ENCODE data around the gene QARS1.

Gene QARS1

GRCh38 chr3:49122022-49122421 lies 17.5 kb upstream of the QARS1 start:
- no peak for DNase-seq (ENCODE audit: low read depth, low spot score)

GRCh38 chr3:49121132-49121736 lies 16.7 kb upstream of the QARS1 start:
- peak; percentile 38 for DNase-seq (ENCODE audit: low read depth, low spot score)
- H3K4me3 ChIP-seq (ENCODE audit: low read length): peak overlapping the region; percentile 94

More at GRCh38 chr3:49122022-49122421, 17.5 kb upstream of the QARS1 start:
- no peak overlapping the region for H3K4me3 ChIP-seq (ENCODE audit: low read length)

- H3K4me3 ChIP-seq (ENCODE audit: low read length): peak within 1 kb of the TSS; percentile 94
- DNase-seq (ENCODE audit: low read depth, low spot score): peak; percentile 90
Observed at GRCh38 chr3:49120438-49121131, 16.0 kb upstream of the QARS1 start, which contains the start of gene USP19. Gene USP19 (minus strand): TSS chr3:49120823. CDS start chr3:49119145, 1,678 bp downstream.

GRCh38 chr3:49120096-49120437 lies 15.5 kb upstream of the QARS1 start:
- no peak for DNase-seq (ENCODE audit: low read depth, low spot score)

GRCh38 chr3:49119439-49119838 lies 14.9 kb upstream of the QARS1 start:
- H3K4me3 ChIP-seq (ENCODE audit: low read length): peak overlapping the region; percentile 94
- DNase-seq (ENCODE audit: low read depth, low spot score): no peak

More at GRCh38 chr3:49120096-49120437, 15.5 kb upstream of the QARS1 start:
- H3K4me3 ChIP-seq (ENCODE audit: low read length): peak overlapping the region; percentile 94

- DNase-seq (ENCODE audit: low read depth, low spot score): no peak
- peak overlapping the region; percentile 94 for H3K4me3 ChIP-seq (ENCODE audit: low read length)
Observed at GRCh38 chr3:49119036-49119435, 14.5 kb upstream of the QARS1 start.

GRCh38 chr3:49112262-49112661 lies 7.7 kb upstream of the QARS1 start:
- DNase-seq (ENCODE audit: low read depth, low spot score): no peak
- no peak overlapping the region for H3K4me3 ChIP-seq (ENCODE audit: low read length)

GRCh38 chr3:49111347-49111746 lies 6.8 kb upstream of the QARS1 start:
- H3K4me3 ChIP-seq (ENCODE audit: low read length): no peak overlapping the region
- no peak for DNase-seq (ENCODE audit: low read depth, low spot score)

GRCh38 chr3:49110780-49111179 lies 6.2 kb upstream of the QARS1 start:
- H3K4me3 ChIP-seq (ENCODE audit: low read length): no peak overlapping the region
- no peak for DNase-seq (ENCODE audit: low read depth, low spot score)

GRCh38 chr3:49108346-49108745 lies 3.8 kb upstream of the QARS1 start:
- H3K4me3 ChIP-seq (ENCODE audit: low read length): no peak overlapping the region
- DNase-seq (ENCODE audit: low read depth, low spot score): no peak

GRCh38 chr3:49104052-49104426 lies 518 bp downstream of the QARS1 start:
- DNase-seq (ENCODE audit: low read depth, low spot score): no peak
- peak overlapping the region; percentile 98 for H3K4me3 ChIP-seq (ENCODE audit: low read length)

GRCh38 chr3:49100046-49100615 lies 4.4 kb downstream of the QARS1 start:
- DNase-seq (ENCODE audit: low read depth, low spot score): no peak
- H3K4me3 ChIP-seq (ENCODE audit: low read length): no peak overlapping the region

GRCh38 chr3:49098910-49099630 lies 5.5 kb downstream of the QARS1 start:
- H3K4me3 ChIP-seq (ENCODE audit: low read length): no peak overlapping the region

GRCh38 chr3:49098429-49098828 lies 6.1 kb downstream of the QARS1 start:
- peak; percentile 51 for DNase-seq (ENCODE audit: low read depth, low spot score)

More at GRCh38 chr3:49098910-49099630, 5.5 kb downstream of the QARS1 start:
- DNase-seq (ENCODE audit: low read depth, low spot score): peak; percentile 31

GRCh38 chr3:49093853-49094767 lies 10.4 kb downstream of the QARS1 start, which contains the start of gene QRICH1:
Gene QRICH1 (minus strand): TSS chr3:49094071. CDS start chr3:49077017, 17,054 bp downstream.
- peak within 1 kb of the TSS; percentile 100 for H3K4me3 ChIP-seq (ENCODE audit: low read length)
- peak; percentile 96 for DNase-seq (ENCODE audit: low read depth, low spot score)

More at GRCh38 chr3:49098429-49098828, 6.1 kb downstream of the QARS1 start:
- no peak overlapping the region for H3K4me3 ChIP-seq (ENCODE audit: low read length)

GRCh38 chr3:49092938-49093852 lies 11.4 kb downstream of the QARS1 start:
- H3K4me3 ChIP-seq (ENCODE audit: low read length): peak overlapping the region; percentile 100
- DNase-seq (ENCODE audit: low read depth, low spot score): peak; percentile 83

- DNase-seq (ENCODE audit: low read depth, low spot score): no peak
- H3K4me3 ChIP-seq (ENCODE audit: low read length): no peak overlapping the region
Observed at GRCh38 chr3:49081429-49081828, 23.1 kb downstream of the QARS1 start.

- H3K4me3 ChIP-seq (ENCODE audit: low read length): no peak overlapping the region
- DNase-seq (ENCODE audit: low read depth, low spot score): no peak
Observed at GRCh38 chr3:49079270-49079669, 25.3 kb downstream of the QARS1 start.

All from Jurkat, Clone E6-1 (cell line).